Prostate gland (tissue), 2 donors: Measurements from ENCODE around the gene CSPG4.

Experiments
- POLR2A ChIP-seq: fragments of 450-650 bp; IDR thresholded peaks from one replicate; pipeline ENCODE4 v1.6.1; 2016; ENCODE audit warnings: antibody characterized with exemption, mild to moderate bottlenecking
- POLR2AphosphoS5 ChIP-seq: sonication (generic); formaldehyde crosslinking; IDR thresholded peaks from one replicate; pipeline ENCODE4 v1.6.1; 2017; ENCODE audit warnings: antibody characterized with exemption
- TF ChIP-seq, protein P1 (sequence below), 4 experiments: fragments of 200-600 bp in 2 of 4; fragments of 450-650 bp in 2 of 4; sonication (generic) in 2 of 4; IDR thresholded peaks; 1 replicate in 3 of 4; 2 replicates in 1 of 4; pipeline ENCODE4 v1.5.1; 2016 to 2019; ENCODE audit warnings: antibody characterized with exemption in 4 of 4, mild to moderate bottlenecking in 2 of 4, moderate library complexity in 2 of 4

DNA sequence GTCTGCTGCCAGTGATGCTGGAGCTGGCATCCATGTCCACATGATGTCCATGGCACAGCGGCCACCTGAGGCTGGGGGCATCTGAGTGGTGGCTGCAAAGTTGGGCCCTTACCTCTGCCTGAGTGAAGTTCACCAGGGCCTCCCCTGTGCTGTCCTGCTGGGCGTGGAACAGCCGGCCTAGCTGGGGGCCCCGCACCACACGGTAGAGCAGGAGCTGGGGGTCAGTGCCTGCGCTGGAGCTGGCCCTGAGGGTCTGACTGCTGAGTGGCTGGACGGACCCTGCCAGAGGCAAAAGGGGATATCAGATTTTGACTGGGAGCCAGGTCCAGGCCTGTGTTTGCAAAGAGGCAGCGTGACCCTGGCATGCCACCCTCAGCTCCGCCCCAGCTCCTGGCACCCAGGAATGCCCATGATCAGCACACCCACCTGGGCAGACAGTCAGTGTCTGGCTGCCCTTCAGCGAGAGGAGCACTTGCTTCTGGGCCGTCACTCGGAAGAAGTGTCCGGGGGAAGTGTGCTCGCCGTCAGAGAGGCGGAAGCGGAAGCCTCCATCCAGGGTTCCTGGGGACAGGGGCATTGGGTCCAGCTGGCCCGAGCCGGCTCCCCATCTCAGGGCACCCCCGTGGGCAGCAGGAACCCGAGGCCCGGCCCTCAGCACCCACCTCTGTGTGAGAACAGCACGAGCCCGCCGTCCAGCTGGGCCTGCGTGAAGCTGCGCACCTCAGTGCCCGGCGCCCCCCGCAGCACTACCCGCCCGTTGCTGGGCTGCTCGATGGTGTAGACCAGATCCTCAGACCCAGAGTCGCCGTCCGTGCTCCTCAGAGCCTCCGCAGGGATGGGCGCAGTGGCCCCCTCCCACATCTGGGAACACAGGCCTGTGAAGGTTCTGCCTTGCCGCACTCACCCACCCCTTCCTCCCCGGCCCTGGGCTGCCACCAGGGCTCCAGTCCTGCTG, 30.2 kb downstream of the CSPG4 start:
- TF ChIP-seq POLR2A (no peak), POLR2AphosphoS5 (no peak)
- TF ChIP-seq, protein P1, sequence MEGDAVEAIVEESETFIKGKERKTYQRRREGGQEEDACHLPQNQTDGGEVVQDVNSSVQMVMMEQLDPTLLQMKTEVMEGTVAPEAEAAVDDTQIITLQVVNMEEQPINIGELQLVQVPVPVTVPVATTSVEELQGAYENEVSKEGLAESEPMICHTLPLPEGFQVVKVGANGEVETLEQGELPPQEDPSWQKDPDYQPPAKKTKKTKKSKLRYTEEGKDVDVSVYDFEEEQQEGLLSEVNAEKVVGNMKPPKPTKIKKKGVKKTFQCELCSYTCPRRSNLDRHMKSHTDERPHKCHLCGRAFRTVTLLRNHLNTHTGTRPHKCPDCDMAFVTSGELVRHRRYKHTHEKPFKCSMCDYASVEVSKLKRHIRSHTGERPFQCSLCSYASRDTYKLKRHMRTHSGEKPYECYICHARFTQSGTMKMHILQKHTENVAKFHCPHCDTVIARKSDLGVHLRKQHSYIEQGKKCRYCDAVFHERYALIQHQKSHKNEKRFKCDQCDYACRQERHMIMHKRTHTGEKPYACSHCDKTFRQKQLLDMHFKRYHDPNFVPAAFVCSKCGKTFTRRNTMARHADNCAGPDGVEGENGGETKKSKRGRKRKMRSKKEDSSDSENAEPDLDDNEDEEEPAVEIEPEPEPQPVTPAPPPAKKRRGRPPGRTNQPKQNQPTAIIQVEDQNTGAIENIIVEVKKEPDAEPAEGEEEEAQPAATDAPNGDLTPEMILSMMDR (IDR thresholded peaks at IDR 0.05) = no peak
